ENCODE results near the gene SLIT3.

DNA sequence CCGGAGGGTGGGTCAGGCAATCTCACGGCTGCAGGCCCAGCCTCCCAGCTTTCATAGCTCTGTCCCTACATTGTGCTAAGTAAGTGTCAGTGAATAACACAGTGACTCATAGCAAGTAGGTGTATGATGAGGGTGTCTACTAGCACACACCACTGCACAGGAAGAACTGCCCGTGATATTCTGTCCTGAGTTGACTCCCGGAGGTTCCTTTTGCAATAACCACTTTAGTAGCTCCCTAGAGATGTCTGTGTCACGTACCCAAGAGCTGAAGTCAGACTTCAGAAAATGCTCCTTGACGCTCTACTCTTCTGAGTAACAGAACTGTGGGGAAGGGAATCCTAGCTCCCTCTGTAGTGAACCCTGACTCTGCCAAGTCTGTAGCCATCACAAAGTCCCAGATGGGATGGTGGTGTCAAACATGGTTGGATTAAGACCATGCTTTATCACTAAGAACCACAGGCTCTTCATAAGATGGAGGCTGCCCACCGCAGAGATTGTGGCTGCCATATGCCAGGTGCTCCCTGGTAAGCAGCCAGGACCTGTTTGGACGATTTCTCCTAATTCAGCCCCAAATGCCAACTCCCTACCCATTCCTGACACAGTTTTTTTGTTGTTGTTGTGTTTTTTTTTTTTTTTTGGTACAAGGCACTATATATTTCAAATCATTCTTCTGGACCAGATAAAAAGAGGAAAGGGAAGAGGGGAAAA lies 369.1 kb downstream of the SLIT3 start:
- TF ChIP-seq, protein P1, sequence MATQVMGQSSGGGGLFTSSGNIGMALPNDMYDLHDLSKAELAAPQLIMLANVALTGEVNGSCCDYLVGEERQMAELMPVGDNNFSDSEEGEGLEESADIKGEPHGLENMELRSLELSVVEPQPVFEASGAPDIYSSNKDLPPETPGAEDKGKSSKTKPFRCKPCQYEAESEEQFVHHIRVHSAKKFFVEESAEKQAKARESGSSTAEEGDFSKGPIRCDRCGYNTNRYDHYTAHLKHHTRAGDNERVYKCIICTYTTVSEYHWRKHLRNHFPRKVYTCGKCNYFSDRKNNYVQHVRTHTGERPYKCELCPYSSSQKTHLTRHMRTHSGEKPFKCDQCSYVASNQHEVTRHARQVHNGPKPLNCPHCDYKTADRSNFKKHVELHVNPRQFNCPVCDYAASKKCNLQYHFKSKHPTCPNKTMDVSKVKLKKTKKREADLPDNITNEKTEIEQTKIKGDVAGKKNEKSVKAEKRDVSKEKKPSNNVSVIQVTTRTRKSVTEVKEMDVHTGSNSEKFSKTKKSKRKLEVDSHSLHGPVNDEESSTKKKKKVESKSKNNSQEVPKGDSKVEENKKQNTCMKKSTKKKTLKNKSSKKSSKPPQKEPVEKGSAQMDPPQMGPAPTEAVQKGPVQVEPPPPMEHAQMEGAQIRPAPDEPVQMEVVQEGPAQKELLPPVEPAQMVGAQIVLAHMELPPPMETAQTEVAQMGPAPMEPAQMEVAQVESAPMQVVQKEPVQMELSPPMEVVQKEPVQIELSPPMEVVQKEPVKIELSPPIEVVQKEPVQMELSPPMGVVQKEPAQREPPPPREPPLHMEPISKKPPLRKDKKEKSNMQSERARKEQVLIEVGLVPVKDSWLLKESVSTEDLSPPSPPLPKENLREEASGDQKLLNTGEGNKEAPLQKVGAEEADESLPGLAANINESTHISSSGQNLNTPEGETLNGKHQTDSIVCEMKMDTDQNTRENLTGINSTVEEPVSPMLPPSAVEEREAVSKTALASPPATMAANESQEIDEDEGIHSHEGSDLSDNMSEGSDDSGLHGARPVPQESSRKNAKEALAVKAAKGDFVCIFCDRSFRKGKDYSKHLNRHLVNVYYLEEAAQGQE (IDR thresholded peaks at IDR 0.05; ENCODE audit: low read depth, low read length) = no peak
- TF ChIP-seq BACH1 (IDR thresholded peaks at IDR 0.05; ENCODE audit: borderline replicate concordance) (no peak), ZNF274 (IDR thresholded peaks at IDR 0.05; ENCODE audit: insufficient read depth, insufficient read length) (no peak), SIX5 (IDR thresholded peaks at IDR 0.05; ENCODE audit: low read depth, low read length, severe bottlenecking) (no peak), RAD21 (IDR thresholded peaks at IDR 0.05; ENCODE audit: insufficient read depth, low read depth, low read length) (no peak), NR2C2 (IDR thresholded peaks at IDR 0.05; ENCODE audit: borderline replicate concordance, control insufficient read depth, insufficient read length, low read depth) (no peak), SUPT20H (IDR thresholded peaks at IDR 0.05; ENCODE audit: borderline replicate concordance, control insufficient read depth, low read depth, low read length) (no peak), RCOR1 (conservative IDR thresholded peaks at IDR 0.05; ENCODE audit: low read depth, low read length) (no peak), POLR2AphosphoS5 (IDR thresholded peaks at IDR 0.05; ENCODE audit: low read length) (no peak), SP1 (IDR thresholded peaks at IDR 0.05; ENCODE audit: low read depth, low read length) (no peak), SMAD5 (IDR thresholded peaks at IDR 0.05; ENCODE audit: low read depth) (no peak)
- TF ChIP-seq, protein P2, sequence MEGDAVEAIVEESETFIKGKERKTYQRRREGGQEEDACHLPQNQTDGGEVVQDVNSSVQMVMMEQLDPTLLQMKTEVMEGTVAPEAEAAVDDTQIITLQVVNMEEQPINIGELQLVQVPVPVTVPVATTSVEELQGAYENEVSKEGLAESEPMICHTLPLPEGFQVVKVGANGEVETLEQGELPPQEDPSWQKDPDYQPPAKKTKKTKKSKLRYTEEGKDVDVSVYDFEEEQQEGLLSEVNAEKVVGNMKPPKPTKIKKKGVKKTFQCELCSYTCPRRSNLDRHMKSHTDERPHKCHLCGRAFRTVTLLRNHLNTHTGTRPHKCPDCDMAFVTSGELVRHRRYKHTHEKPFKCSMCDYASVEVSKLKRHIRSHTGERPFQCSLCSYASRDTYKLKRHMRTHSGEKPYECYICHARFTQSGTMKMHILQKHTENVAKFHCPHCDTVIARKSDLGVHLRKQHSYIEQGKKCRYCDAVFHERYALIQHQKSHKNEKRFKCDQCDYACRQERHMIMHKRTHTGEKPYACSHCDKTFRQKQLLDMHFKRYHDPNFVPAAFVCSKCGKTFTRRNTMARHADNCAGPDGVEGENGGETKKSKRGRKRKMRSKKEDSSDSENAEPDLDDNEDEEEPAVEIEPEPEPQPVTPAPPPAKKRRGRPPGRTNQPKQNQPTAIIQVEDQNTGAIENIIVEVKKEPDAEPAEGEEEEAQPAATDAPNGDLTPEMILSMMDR (IDR thresholded peaks at IDR 0.05 in 2 of 3, conservative IDR thresholded peaks at IDR 0.05 in 1 of 3; ENCODE audit: control insufficient read depth in 2 of 3, extremely low read depth in 1 of 3, insufficient read depth in 1 of 3, low read depth in 3 of 3, low read length in 3 of 3) = no peak
- TF ChIP-seq, protein P3, sequence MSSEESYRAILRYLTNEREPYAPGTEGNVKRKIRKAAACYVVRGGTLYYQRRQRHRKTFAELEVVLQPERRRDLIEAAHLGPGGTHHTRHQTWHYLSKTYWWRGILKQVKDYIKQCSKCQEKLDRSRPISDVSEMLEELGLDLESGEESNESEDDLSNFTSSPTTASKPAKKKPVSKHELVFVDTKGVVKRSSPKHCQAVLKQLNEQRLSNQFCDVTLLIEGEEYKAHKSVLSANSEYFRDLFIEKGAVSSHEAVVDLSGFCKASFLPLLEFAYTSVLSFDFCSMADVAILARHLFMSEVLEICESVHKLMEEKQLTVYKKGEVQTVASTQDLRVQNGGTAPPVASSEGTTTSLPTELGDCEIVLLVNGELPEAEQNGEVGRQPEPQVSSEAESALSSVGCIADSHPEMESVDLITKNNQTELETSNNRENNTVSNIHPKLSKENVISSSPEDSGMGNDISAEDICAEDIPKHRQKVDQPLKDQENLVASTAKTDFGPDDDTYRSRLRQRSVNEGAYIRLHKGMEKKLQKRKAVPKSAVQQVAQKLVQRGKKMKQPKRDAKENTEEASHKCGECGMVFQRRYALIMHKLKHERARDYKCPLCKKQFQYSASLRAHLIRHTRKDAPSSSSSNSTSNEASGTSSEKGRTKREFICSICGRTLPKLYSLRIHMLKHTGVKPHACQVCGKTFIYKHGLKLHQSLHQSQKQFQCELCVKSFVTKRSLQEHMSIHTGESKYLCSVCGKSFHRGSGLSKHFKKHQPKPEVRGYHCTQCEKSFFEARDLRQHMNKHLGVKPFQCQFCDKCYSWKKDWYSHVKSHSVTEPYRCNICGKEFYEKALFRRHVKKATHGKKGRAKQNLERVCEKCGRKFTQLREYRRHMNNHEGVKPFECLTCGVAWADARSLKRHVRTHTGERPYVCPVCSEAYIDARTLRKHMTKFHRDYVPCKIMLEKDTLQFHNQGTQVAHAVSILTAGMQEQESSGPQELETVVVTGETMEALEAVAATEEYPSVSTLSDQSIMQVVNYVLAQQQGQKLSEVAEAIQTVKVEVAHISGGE (CRISPR knock-in tag; IDR thresholded peaks at IDR 0.05) = no peak
- TF ChIP-seq, protein P4, sequence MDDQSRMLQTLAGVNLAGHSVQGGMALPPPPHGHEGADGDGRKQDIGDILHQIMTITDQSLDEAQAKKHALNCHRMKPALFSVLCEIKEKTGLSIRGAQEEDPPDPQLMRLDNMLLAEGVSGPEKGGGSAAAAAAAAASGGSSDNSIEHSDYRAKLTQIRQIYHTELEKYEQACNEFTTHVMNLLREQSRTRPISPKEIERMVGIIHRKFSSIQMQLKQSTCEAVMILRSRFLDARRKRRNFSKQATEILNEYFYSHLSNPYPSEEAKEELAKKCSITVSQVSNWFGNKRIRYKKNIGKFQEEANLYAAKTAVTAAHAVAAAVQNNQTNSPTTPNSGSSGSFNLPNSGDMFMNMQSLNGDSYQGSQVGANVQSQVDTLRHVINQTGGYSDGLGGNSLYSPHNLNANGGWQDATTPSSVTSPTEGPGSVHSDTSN (IDR thresholded peaks at IDR 0.05; ENCODE audit: insufficient replicate concordance, low read depth, low read length) = no peak
